ENCODE measurements around the gene CUEDC1. TPM values are rescaled to one million over a fixed set of nuclear protein-coding genes. Genes with fewer than 3 reads are reported as not detected.
A peak's percentile ranks its signal among the peaks of the same experiment; 100 is the strongest.

Gene CUEDC1
- total and polyA plus RNA-seq, 2 of the 4 experiments (the other 2 are of a cell fraction) = 4.1 to 21.2 TPM

DNA sequence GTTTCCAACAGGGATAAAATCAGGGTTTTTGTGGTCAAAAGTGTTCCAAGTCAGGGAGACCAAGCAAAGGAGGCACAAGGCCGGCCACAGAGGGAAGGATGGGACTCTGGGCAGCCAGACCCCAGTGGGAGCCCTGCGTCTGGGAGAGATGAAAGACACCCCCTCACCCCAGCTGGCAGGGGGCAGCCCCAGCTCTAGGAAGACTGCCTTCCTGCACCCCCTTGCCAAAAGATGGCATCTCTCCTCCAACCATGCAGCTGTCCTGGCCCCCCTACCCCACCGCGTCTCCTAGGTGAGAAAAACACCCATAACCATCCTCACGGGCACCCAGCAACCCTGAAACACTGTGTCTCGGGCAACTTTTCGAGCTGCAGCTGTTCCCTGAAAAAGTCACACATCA is 51.3 kb downstream of the CUEDC1 start:
- no peak overlapping the region for H3K4me3 ChIP-seq (ENCODE audit: insufficient read depth, low read depth, low read length)
- intact Hi-C loops (cut with micrococcal nuclease) (no loop called here), dilution Hi-C loops (cut with HindIII; ENCODE audit: low sequenced_read_pairs, unreplicated experiment) (no loop called here), in situ Hi-C loops (cut with MboI; ENCODE audit: low sequenced_read_pairs) (no loop called here)
- ATAC-seq (ENCODE audit: low read depth) (no peak), DNase-seq (no peak)
- H3K4ac ChIP-seq (ENCODE audit: low read depth, low read length) = peak overlapping the region; percentile 61
- H3K27ac ChIP-seq (ENCODE audit: insufficient read depth, low read length) = no peak overlapping the region
- peak overlapping the region; percentile 17 to 21; a peak in 2 of 4 replicates for H4K8ac ChIP-seq (ENCODE audit: low read depth in 2 of 2, low read length in 2 of 2)
- BruUV-seq (replicated peaks) = no TSS peak
- H2BK120ac ChIP-seq (ENCODE audit: low read depth, low read length) = peak overlapping the region; percentile 61; the same call in 1 of the 2 replicates
- peak overlapping the region; percentile 75 for H2AK5ac ChIP-seq (ENCODE audit: low read depth, low read length)
- H3K9ac ChIP-seq (ENCODE audit: low read depth, low read length) = no peak overlapping the region
- peaks cover 54 to 76% of the 10 kb centered on the region in 2 experiments for H3K79me1 ChIP-seq (ENCODE audit: low read depth in 1 of 2, low read length in 2 of 2)
- peak overlapping the region; percentile 20; the same call in 1 of the 2 replicates for H4K5ac ChIP-seq (ENCODE audit: low read depth, low read length)
- H3K18ac ChIP-seq (ENCODE audit: low read depth, low read length) = no peak overlapping the region
- no peak overlapping the region for H2BK15ac ChIP-seq (ENCODE audit: low read depth, low read length)
- peak overlapping the region; percentile 14 for H2AFZ ChIP-seq (replicated peaks; ENCODE audit: low read length, poor library complexity)
- no peak overlapping the region for H3K56ac ChIP-seq (ENCODE audit: extremely low read depth, insufficient read depth, low read length)
- no peaks in the 10 kb centered on the region for H3K27me3 ChIP-seq (ENCODE audit: control insufficient read depth, insufficient read depth, low read length)
- H3K14ac ChIP-seq (replicated peaks; ENCODE audit: low read depth, low read length) = 0 out of 2 replicates have a peak overlapping the region, but pooled peaks have one; percentile 20
- CTCF ChIA-PET = interaction anchor here (0.7 kb wide), 1 partner anchor 78 kb away, joined by 4 read pairs; no protein-coding TSS in a partner anchor
- no CpG with 5 or more reads among the region's 7 CpGs for WGBS, 2 experiments (ENCODE audit: extremely low coverage in 2 of 2, insufficient read length in 1 of 2)
- H3K4me2 ChIP-seq (ENCODE audit: low read depth, low read length) = no peak overlapping the region
- H3K23ac ChIP-seq (ENCODE audit: low read depth, low read length) = no peak overlapping the region
- H3K36me3 ChIP-seq (ENCODE audit: control insufficient read depth, insufficient read depth, low read length) = peaks cover 2% of the 10 kb centered on the region; the same call in 1 of the 2 replicates
- TF ChIP-seq NFE2L2 (IDR thresholded peaks at IDR 0.05; ENCODE audit: low read depth, low read length) (no peak), RFX5 (IDR thresholded peaks at IDR 0.05; ENCODE audit: low read depth, low read length) (no peak), BHLHE40 (IDR thresholded peaks at IDR 0.05; ENCODE audit: low read depth, low read length) (no peak), MXI1 (IDR thresholded peaks at IDR 0.05; ENCODE audit: borderline replicate concordance, low read depth, low read length) (no peak), RAD21 (IDR thresholded peaks at IDR 0.05; ENCODE audit: low read length) (no peak), MAZ (IDR thresholded peaks at IDR 0.05; ENCODE audit: borderline replicate concordance, low read depth, low read length) (no peak), MAFK (IDR thresholded peaks at IDR 0.05; ENCODE audit: low read depth, low read length) (no peak), FOS (IDR thresholded peaks at IDR 0.05; ENCODE audit: low read depth, low read length) (no peak), RCOR1 (IDR thresholded peaks at IDR 0.05; ENCODE audit: insufficient replicate concordance, low read length) (no peak), SMC3 (IDR thresholded peaks at IDR 0.05; ENCODE audit: low read depth, low read length) (no peak), CEBPB (IDR thresholded peaks at IDR 0.05; ENCODE audit: low read depth, low read length) (no peak), POLR2A (IDR thresholded peaks at IDR 0.05; ENCODE audit: low read depth, low read length) (no peak), CHD1 (IDR thresholded peaks at IDR 0.05; ENCODE audit: low read depth, low read length) (no peak)
- TF ChIP-seq, protein P1, sequence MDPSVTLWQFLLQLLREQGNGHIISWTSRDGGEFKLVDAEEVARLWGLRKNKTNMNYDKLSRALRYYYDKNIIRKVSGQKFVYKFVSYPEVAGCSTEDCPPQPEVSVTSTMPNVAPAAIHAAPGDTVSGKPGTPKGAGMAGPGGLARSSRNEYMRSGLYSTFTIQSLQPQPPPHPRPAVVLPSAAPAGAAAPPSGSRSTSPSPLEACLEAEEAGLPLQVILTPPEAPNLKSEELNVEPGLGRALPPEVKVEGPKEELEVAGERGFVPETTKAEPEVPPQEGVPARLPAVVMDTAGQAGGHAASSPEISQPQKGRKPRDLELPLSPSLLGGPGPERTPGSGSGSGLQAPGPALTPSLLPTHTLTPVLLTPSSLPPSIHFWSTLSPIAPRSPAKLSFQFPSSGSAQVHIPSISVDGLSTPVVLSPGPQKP (IDR thresholded peaks at IDR 0.05; ENCODE audit: borderline replicate concordance, low read depth, low read length) = no peak
- TF ChIP-seq, protein P2, sequence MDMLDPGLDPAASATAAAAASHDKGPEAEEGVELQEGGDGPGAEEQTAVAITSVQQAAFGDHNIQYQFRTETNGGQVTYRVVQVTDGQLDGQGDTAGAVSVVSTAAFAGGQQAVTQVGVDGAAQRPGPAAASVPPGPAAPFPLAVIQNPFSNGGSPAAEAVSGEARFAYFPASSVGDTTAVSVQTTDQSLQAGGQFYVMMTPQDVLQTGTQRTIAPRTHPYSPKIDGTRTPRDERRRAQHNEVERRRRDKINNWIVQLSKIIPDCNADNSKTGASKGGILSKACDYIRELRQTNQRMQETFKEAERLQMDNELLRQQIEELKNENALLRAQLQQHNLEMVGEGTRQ (IDR thresholded peaks at IDR 0.05; ENCODE audit: low read depth, low read length) = no peak
- TF ChIP-seq, protein P3, sequence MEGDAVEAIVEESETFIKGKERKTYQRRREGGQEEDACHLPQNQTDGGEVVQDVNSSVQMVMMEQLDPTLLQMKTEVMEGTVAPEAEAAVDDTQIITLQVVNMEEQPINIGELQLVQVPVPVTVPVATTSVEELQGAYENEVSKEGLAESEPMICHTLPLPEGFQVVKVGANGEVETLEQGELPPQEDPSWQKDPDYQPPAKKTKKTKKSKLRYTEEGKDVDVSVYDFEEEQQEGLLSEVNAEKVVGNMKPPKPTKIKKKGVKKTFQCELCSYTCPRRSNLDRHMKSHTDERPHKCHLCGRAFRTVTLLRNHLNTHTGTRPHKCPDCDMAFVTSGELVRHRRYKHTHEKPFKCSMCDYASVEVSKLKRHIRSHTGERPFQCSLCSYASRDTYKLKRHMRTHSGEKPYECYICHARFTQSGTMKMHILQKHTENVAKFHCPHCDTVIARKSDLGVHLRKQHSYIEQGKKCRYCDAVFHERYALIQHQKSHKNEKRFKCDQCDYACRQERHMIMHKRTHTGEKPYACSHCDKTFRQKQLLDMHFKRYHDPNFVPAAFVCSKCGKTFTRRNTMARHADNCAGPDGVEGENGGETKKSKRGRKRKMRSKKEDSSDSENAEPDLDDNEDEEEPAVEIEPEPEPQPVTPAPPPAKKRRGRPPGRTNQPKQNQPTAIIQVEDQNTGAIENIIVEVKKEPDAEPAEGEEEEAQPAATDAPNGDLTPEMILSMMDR (conservative IDR thresholded peaks at IDR 0.05; ENCODE audit: low read depth, low read length) = no peak
- H4K91ac ChIP-seq (ENCODE audit: insufficient read depth, low read depth, low read length) = peak overlapping the region; percentile 89
- H2BK20ac ChIP-seq (ENCODE audit: low read depth, low read length) = peak overlapping the region; percentile 23; the same call in 1 of the 2 replicates
- POLR2A ChIA-PET (ENCODE audit: unreplicated experiment) = interaction anchor here (1.4 kb wide), 1 partner anchor 11 kb away, joined by 6 read pairs; no protein-coding TSS in a partner anchor
- peaks cover 4% of the 10 kb centered on the region; the same call in 1 of the 2 replicates for H4K20me1 ChIP-seq (ENCODE audit: insufficient read depth, low read length)
- no peak overlapping the region for H2BK5ac ChIP-seq (ENCODE audit: low read depth, low read length, poor library complexity, severe bottlenecking)
- H3K9me1 ChIP-seq (ENCODE audit: insufficient read depth, low read length) = peaks cover 43% of the 10 kb centered on the region
- H3K9me3 ChIP-seq (ENCODE audit: control insufficient read depth, insufficient read depth, low read length) = no peaks in the 10 kb centered on the region
- peak overlapping the region; percentile 67 for H2AK9ac ChIP-seq (replicated peaks; ENCODE audit: low read depth, low read length, poor library complexity)
- peaks cover 32% of the 10 kb centered on the region for H3K4me1 ChIP-seq (ENCODE audit: control insufficient read depth, insufficient read depth, low read length)

Data from IMR-90 (cell line).